Activated CD4-positive, alpha-beta T cell treated with anti-CD3 and anti-CD28 coated beads, Interleukin-2, amount 10 ng/mL, durations not matched to agents 24 days and 14 days (primary cell): ENCODE data around the gene OSGIN1. TPM values are rescaled to one million over a fixed set of nuclear protein-coding genes. Genes with fewer than 3 reads are reported as not detected.

Experiments used
- DNase-seq: peaks from one replicate; pipeline ENCODE4 v3.0.0; 2022
- H3K27ac Mint-ChIP-seq: one replicate; pipeline ENCODE4 v1.8.0; 2022; ENCODE audit warnings: mild to moderate bottlenecking, mixed read lengths
- H3K27me3 Mint-ChIP-seq: one replicate; pipeline ENCODE4 v1.8.0; 2022; ENCODE audit warnings: mixed read lengths
- H3K36me3 Mint-ChIP-seq: one replicate; pipeline ENCODE4 v1.8.0; 2022; ENCODE audit warnings: low read depth, mild to moderate bottlenecking, mixed read lengths
- H3K4me1 Mint-ChIP-seq: one replicate; pipeline ENCODE4 v1.8.0; 2021; ENCODE audit warnings: mixed read lengths
- H3K4me3 Mint-ChIP-seq: one replicate; pipeline ENCODE4 v1.8.0; 2022; ENCODE audit warnings: mild to moderate bottlenecking, moderate library complexity, mixed read lengths
- H3K9me3 Mint-ChIP-seq: one replicate; pipeline ENCODE4 v1.8.0; 2021; ENCODE audit warnings: mixed read lengths
- intact Hi-C: fragments of 100-400 bp; cut with micrococcal nuclease; formaldehyde crosslinking; loops from one replicate; pipeline ENCODE4 v1.15.1; 2023
- total RNA-seq: library from RNA; stranded (reverse); gene quantifications from 2 replicates; pipeline ENCODE4 v1.2.3, GENCODE V29; 2022

OSGIN1 gene
- total RNA-seq, 1 donor from 2014 or later, result 0.72 TPM

- H3K4me3 Mint-ChIP-seq, result no peak overlapping the region
- H3K9me3 Mint-ChIP-seq, result peaks cover 4% of the 10 kb centered on the region
- H3K27me3 Mint-ChIP-seq, result no peaks in the 10 kb centered on the region
- DNase-seq, result no peak
- no peak overlapping the region for H3K27ac Mint-ChIP-seq
- peaks cover 40% of the 10 kb centered on the region for H3K36me3 Mint-ChIP-seq
- no peaks in the 10 kb centered on the region for H3K4me1 Mint-ChIP-seq
- intact Hi-C loops, result no loop called here
Measured at GRCh38 chr16:83917152-83918120, 35.6 kb upstream of the OSGIN1 start.

- Mint-ChIP-seq H3K27ac (no peak overlapping the region), H3K27me3 (no peaks in the 10 kb centered on the region), H3K4me1 (no peaks in the 10 kb centered on the region), H3K4me3 (no peak overlapping the region), H3K9me3 (peaks cover 3% of the 10 kb centered on the region), H3K36me3 (peaks cover 27% of the 10 kb centered on the region)
- DNase-seq, result no peak
- intact Hi-C loops, result no loop called here
Measured at GRCh38 chr16:83920894-83921491, 32.0 kb upstream of the OSGIN1 start.

GRCh38 chr16:83923581-83924365 is 29.3 kb upstream of the OSGIN1 start:
- H3K36me3 Mint-ChIP-seq, result peaks cover 9% of the 10 kb centered on the region
- no peaks in the 10 kb centered on the region for H3K9me3 Mint-ChIP-seq
- no peak overlapping the region for H3K4me3 Mint-ChIP-seq
- no peak overlapping the region for H3K27ac Mint-ChIP-seq
- intact Hi-C loops, result no loop called here
- no peaks in the 10 kb centered on the region for H3K27me3 Mint-ChIP-seq
- H3K4me1 Mint-ChIP-seq, result no peaks in the 10 kb centered on the region
- no peak for DNase-seq

GRCh38 chr16:83924686-83925085 is 28.4 kb upstream of the OSGIN1 start:
- no peak overlapping the region for H3K27ac Mint-ChIP-seq
- H3K4me1 Mint-ChIP-seq, result no peaks in the 10 kb centered on the region
- H3K9me3 Mint-ChIP-seq, result no peaks in the 10 kb centered on the region
- intact Hi-C loops, result no loop called here
- no peak overlapping the region for H3K4me3 Mint-ChIP-seq
- no peaks in the 10 kb centered on the region for H3K27me3 Mint-ChIP-seq
- DNase-seq, result no peak
- peaks cover 2% of the 10 kb centered on the region for H3K36me3 Mint-ChIP-seq

GRCh38 chr16:83925095-83925905 is 27.7 kb upstream of the OSGIN1 start:
- Mint-ChIP-seq H3K27me3 (no peaks in the 10 kb centered on the region), H3K27ac (no peak overlapping the region), H3K4me1 (no peaks in the 10 kb centered on the region), H3K9me3 (no peaks in the 10 kb centered on the region), H3K36me3 (no peaks in the 10 kb centered on the region), H3K4me3 (no peak overlapping the region)
- intact Hi-C loops, result no loop called here
- DNase-seq, result no peak

- DNase-seq, result no peak
- Mint-ChIP-seq H3K9me3 (no peaks in the 10 kb centered on the region), H3K27ac (no peak overlapping the region), H3K4me1 (no peaks in the 10 kb centered on the region), H3K36me3 (no peaks in the 10 kb centered on the region), H3K4me3 (no peak overlapping the region), H3K27me3 (no peaks in the 10 kb centered on the region)
- intact Hi-C loops, result no loop called here
Measured at GRCh38 chr16:83925957-83926725, 26.9 kb upstream of the OSGIN1 start.

- no peaks in the 10 kb centered on the region for H3K9me3 Mint-ChIP-seq
- peak; percentile 89 for DNase-seq
- H3K4me3 Mint-ChIP-seq, result no peak overlapping the region
- no peaks in the 10 kb centered on the region for H3K4me1 Mint-ChIP-seq
- no peaks in the 10 kb centered on the region for H3K36me3 Mint-ChIP-seq
- H3K27ac Mint-ChIP-seq, result no peak overlapping the region
- intact Hi-C loops, result no loop called here
- H3K27me3 Mint-ChIP-seq, result no peaks in the 10 kb centered on the region
Measured at GRCh38 chr16:83926726-83927397, 26.2 kb upstream of the OSGIN1 start.

- Mint-ChIP-seq H3K27me3 (no peaks in the 10 kb centered on the region), H3K4me3 (no peak overlapping the region), H3K9me3 (no peaks in the 10 kb centered on the region), H3K36me3 (no peaks in the 10 kb centered on the region), H3K4me1 (no peaks in the 10 kb centered on the region), H3K27ac (no peak overlapping the region)
- intact Hi-C loops, result no loop called here
- no peak for DNase-seq
Measured at GRCh38 chr16:83928341-83929055, 24.5 kb upstream of the OSGIN1 start.

- Mint-ChIP-seq H3K27me3 (no peaks in the 10 kb centered on the region), H3K4me1 (no peaks in the 10 kb centered on the region), H3K36me3 (no peaks in the 10 kb centered on the region), H3K4me3 (no peak overlapping the region), H3K9me3 (no peaks in the 10 kb centered on the region), H3K27ac (no peak overlapping the region)
- no peak for DNase-seq
- intact Hi-C loops, result no loop called here
Measured at GRCh38 chr16:83929811-83930555, 23.1 kb upstream of the OSGIN1 start.

- intact Hi-C loops, result no loop called here
- Mint-ChIP-seq H3K4me3 (no peak overlapping the region), H3K36me3 (no peaks in the 10 kb centered on the region)
Measured at GRCh38 chr16:83930730-83931500, 22.1 kb upstream of the OSGIN1 start.

GRCh38 chr16:83931556-83931955 is 21.5 kb upstream of the OSGIN1 start:
- no peaks in the 10 kb centered on the region for H3K4me1 Mint-ChIP-seq
- no peaks in the 10 kb centered on the region for H3K36me3 Mint-ChIP-seq
- H3K27me3 Mint-ChIP-seq, result no peaks in the 10 kb centered on the region
- no peak overlapping the region for H3K4me3 Mint-ChIP-seq
- intact Hi-C loops, result no loop called here
- no peaks in the 10 kb centered on the region for H3K9me3 Mint-ChIP-seq
- no peak for DNase-seq
- H3K27ac Mint-ChIP-seq, result no peak overlapping the region

More at GRCh38 chr16:83930730-83931500, 22.1 kb upstream of the OSGIN1 start:
- Mint-ChIP-seq H3K4me1 (no peaks in the 10 kb centered on the region), H3K27ac (no peak overlapping the region), H3K27me3 (no peaks in the 10 kb centered on the region), H3K9me3 (no peaks in the 10 kb centered on the region)
- no peak for DNase-seq
